Measurements from ENCODE around the gene CYTH1. TPM values are rescaled to one million over a fixed set of nuclear protein-coding genes. Genes with fewer than 3 reads are reported as not detected.

CYTH1 gene
- total and polyA plus RNA-seq, 2 donors (not counting 1 experiment from before 2014, with no cell fraction given) = 255 to 353 TPM

DNA sequence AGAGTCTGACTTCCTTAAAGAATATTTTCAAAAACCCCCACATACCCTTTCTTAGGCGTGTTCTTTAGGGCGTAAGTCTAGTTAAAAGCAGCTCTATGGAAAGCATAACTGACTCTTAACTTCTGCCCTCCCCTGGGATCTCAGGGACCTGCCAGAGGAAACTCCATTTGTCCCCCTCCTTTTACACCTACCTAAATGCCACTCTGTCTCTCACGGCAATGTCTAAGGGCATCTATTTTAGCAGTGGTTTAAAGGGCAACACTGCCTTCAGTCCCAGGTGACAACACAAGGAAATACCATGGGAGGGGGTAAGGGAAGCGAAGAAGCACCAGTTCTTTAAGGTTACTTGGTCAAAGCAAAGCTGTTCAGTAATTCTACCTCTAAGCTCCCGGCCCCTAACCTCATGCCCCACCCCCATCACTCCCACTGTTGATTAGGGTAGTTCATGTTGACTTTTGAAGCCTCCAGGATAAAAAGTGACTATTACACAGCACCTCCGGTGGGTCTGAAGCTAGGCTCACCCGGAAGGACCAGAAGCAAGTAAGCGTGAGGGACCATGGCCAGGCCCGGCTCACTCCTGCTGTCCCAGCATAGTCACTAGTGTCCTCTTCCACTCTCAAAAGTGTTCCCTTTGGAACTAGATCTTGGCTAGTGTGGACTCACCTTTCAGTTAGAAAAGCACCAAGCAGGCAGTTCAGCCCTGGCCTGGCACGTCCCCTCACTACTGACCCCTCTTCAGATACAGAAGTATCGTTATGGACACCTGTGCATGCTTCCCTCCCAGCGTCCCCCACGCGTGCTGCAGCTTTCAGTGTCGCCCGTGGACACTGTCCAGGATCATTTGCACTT lies 47.1 kb downstream of the CYTH1 start:
- intact Hi-C loops (cut with micrococcal nuclease) = loop anchor here (1.0 to 10.0 kb wide), 2 partner anchors 13 to 110 kb away; partner anchors contain the start of gene USP36
- Histone ChIP-seq H3K27me3 (replicated peaks in 1 of 4; ENCODE audit: control extremely low read depth in 1 of 4, control insufficient read depth in 3 of 4, insufficient read depth in 4 of 4, low read length in 3 of 4) (no peaks in the 10 kb centered on the region), H3K9ac (ENCODE audit: low read length) (peak overlapping the region; percentile 95), H4K20me1 (ENCODE audit: control insufficient read depth, insufficient read depth, low read length, poor library complexity, severe bottlenecking) (peaks cover 68% of the 10 kb centered on the region), H3K36me3 (replicated peaks in 1 of 2; ENCODE audit: control extremely low read depth in 1 of 2, control insufficient read depth in 1 of 2, extremely low read depth in 1 of 2, insufficient read depth in 2 of 2, low read length in 1 of 2) (peaks cover 3 to 10% of the 10 kb centered on the region in 2 experiments), H3K4me3 (ENCODE audit: control extremely low read depth in 1 of 5, extremely low read depth in 1 of 5, insufficient read depth in 1 of 5, low read depth in 2 of 5, low read length in 4 of 5) (peak overlapping the region; percentile 79 to 100 (median 85)), H3K4me1 (ENCODE audit: control insufficient read depth in 2 of 2, insufficient read depth in 2 of 2, low read length in 2 of 2) (peaks cover 73 to 81% of the 10 kb centered on the region in 2 donors), H2AFZ (ENCODE audit: insufficient read depth, low read depth, low read length, poor library complexity, severe bottlenecking) (no peak overlapping the region), H3K27ac (ENCODE audit: low read length in 2 of 2) (peak overlapping the region; percentile 80 to 95), H3K4me2 (replicated peaks; ENCODE audit: low read depth, low read length, poor library complexity, severe bottlenecking) (peak overlapping the region; percentile 81), H3K79me2 (ENCODE audit: control insufficient read depth, insufficient read depth, low read length) (peaks cover 97% of the 10 kb centered on the region), H3K9me3 (ENCODE audit: control extremely low read depth in 1 of 3, control insufficient read depth in 2 of 3, insufficient read depth in 1 of 3, low read length in 2 of 3) (no peaks in the 10 kb centered on the region)
- POLR2A ChIA-PET = interaction anchor here (0.7 to 2.3 kb wide), 17 partner anchors 9 to 603 kb away, joined by 3 to 13 read pairs (median 6); no protein-coding TSS in a partner anchor
- peak overlapping the region; percentile 89 for H3K27ac Mint-ChIP-seq
- H3K4me1 Mint-ChIP-seq = peaks cover 80% of the 10 kb centered on the region
- 20% methylated on average over 6 of the region's 16 CpGs for WGBS (ENCODE audit: insufficient coverage)
- CTCF ChIA-PET = interaction anchor here (0.6 to 7.0 kb wide), 20 partner anchors 8 to 484 kb away, joined by 3 to 65 read pairs (median 5); no protein-coding TSS in a partner anchor
- H3K27me3 Mint-ChIP-seq = no peaks in the 10 kb centered on the region
- no peaks in the 10 kb centered on the region for H3K9me3 Mint-ChIP-seq (ENCODE audit: insufficient read depth)
- no peak for TF ChIP-seq EZH2 (IDR thresholded peaks at IDR 0.05; ENCODE audit: borderline replicate concordance, insufficient read depth, low read depth, low read length, poor library complexity, severe bottlenecking)
- TF ChIP-seq, protein P1, sequence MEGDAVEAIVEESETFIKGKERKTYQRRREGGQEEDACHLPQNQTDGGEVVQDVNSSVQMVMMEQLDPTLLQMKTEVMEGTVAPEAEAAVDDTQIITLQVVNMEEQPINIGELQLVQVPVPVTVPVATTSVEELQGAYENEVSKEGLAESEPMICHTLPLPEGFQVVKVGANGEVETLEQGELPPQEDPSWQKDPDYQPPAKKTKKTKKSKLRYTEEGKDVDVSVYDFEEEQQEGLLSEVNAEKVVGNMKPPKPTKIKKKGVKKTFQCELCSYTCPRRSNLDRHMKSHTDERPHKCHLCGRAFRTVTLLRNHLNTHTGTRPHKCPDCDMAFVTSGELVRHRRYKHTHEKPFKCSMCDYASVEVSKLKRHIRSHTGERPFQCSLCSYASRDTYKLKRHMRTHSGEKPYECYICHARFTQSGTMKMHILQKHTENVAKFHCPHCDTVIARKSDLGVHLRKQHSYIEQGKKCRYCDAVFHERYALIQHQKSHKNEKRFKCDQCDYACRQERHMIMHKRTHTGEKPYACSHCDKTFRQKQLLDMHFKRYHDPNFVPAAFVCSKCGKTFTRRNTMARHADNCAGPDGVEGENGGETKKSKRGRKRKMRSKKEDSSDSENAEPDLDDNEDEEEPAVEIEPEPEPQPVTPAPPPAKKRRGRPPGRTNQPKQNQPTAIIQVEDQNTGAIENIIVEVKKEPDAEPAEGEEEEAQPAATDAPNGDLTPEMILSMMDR (IDR thresholded peaks at IDR 0.05) = no peak
- peak; percentile 62 for ATAC-seq (ENCODE audit: low read depth)
- peak overlapping the region; percentile 91 for H3K4me3 Mint-ChIP-seq
- DNase-seq = peak; percentile 77

All from B cell (primary cell).